OCI-LY1 (cell line): ENCODE measurements around the gene CORO2B.

Source experiments
- CTCF ChIP-seq: fragments of 200-600 bp; sonication (generic), shearing (Covaris generic); IDR thresholded peaks from 2 replicates; pipeline ENCODE4 v1.5.1; 2017; ENCODE audit warnings: mild to moderate bottlenecking, antibody characterized with exemption, low read length, moderate library complexity, mixed read lengths
- EZH2 ChIP-seq: fragments of 200-600 bp; sonication (generic), shearing (Covaris generic); IDR thresholded peaks from 2 replicates; pipeline ENCODE4 v1.8.0; 2017; ENCODE audit warnings: borderline replicate concordance, mixed run types, mild to moderate bottlenecking, antibody characterized with exemption, low read length, moderate library complexity, mixed read lengths

DNA sequence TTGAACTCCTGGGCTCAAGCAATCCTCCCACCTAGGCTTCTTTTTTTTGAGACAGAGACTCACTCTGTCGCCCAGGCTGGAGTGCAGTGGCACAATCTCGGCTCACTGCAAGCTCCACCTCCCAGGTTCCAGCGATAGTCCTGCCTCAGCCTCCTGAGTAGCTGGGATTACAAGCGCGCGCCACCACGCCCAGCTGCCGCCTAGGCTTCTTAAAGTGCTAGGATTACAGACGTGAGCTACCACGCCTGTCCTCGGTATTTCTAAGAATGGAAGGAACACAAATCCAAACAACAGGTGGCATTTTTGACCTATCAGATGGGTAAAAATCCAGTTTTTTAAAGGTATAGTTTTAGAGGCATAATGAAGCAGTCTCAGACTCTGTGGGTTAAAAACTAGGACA, 128.1 kb downstream of the CORO2B start:
- TF ChIP-seq CTCF: no peak
- TF ChIP-seq EZH2: no peak
